HCT116 (cell line): Measurements from ENCODE around the gene KCNQ1OT1. TPM values are rescaled to one million over a fixed set of nuclear protein-coding genes. Genes with fewer than 3 reads are reported as not detected.

Experiments used
- ATAC-seq: fragments of 200-7000 bp; cut with Tn5 transposase; 2 replicates; pipeline ENCODE4 v1.9.1; 2020; ENCODE audit warnings: mild to moderate bottlenecking, moderate library complexity
- BruUV-seq: library from RNA; stranded (reverse); fragments of 400-500 nt; replicated peaks from 2 replicates; lab custom pipeline; 2021; lab: Mats Ljungman, UMichigan
- CTCF ChIA-PET: fragments of 300-600 bp; sonication (Branson Sonifier 250); formaldehyde crosslinking; loops from one replicate; lab custom pipeline; 2021; ENCODE audit warnings: antibody characterized with exemption; lab: Charles Lee
- POLR2A ChIA-PET: fragments of 300-600, 350-600 bp; sonication (Branson Sonifier 250); formaldehyde crosslinking; loops from one replicate; lab custom pipeline; 2021; ENCODE audit warnings: antibody characterized with exemption; lab: Charles Lee
- RAD21 ChIA-PET, 2 experiments: fragments of 300-600 bp; sonication (Branson Sonifier 250); formaldehyde crosslinking; loops; one replicate each; lab custom pipeline; 2023; ENCODE audit warnings: low total read pairs in 2 of 2; ENCODE audit not compliant: uncharacterized antibody in 2 of 2, unreplicated experiment in 2 of 2, low non-redundant PET in 1 of 2; lab: Charles Lee
- DNase-seq: peaks from one replicate; pipeline ENCODE4 v3.0.0-alpha.2; 2010; ENCODE audit warnings: low read depth, low spot score
- H2AFZ ChIP-seq: fragments of 200-600 bp; shearing (Covaris generic), sonication (generic); 2 replicates; pipeline ENCODE4 v1.6.1; 2017; ENCODE audit warnings: low read depth, mixed run types, mixed read lengths, antibody characterized with exemption, low read length; ENCODE audit not compliant: poor library complexity, severe bottlenecking
- H3K27ac ChIP-seq: 2 replicates; pipeline ENCODE4 v1.5.1; 2012; ENCODE audit warnings: low read depth, low read length
- H3K27me3 ChIP-seq: fragments of 200-600 bp; sonication (generic); 2 replicates; pipeline ENCODE4 v1.6.1; 2016; ENCODE audit warnings: mixed run types, low read length, mixed read lengths; ENCODE audit not compliant: insufficient read depth
- H3K36me3 ChIP-seq, 2 experiments: fragments of 200-500 bp in 1 of 2; fragments of 200-600 bp in 1 of 2; sonication (Bioruptor generic) in 1 of 2; sonication (generic) in 1 of 2; 2 replicates each; pipeline versions ENCODE4 v1.5.1 to v1.6.1; 2014 to 2016; ENCODE audit warnings: low read length in 2 of 2, inconsistent platforms in 1 of 2, mixed read lengths in 1 of 2, mixed run types in 1 of 2; ENCODE audit not compliant: insufficient read depth in 2 of 2, control insufficient read depth in 1 of 2
- H3K4me1 ChIP-seq, 2 experiments: fragments of 200-600 bp in 1 of 2; sonication (generic) in 1 of 2; 2 replicates each; pipeline versions ENCODE4 v1.5.1 to v1.6.1; 2012 to 2017; ENCODE audit warnings: low read length in 2 of 2, inconsistent platforms in 1 of 2, mild to moderate bottlenecking in 1 of 2, mixed read lengths in 1 of 2, mixed run types in 1 of 2, moderate library complexity in 1 of 2; ENCODE audit not compliant: insufficient read depth in 2 of 2, control insufficient read depth in 1 of 2
- H3K4me2 ChIP-seq: fragments of 200-600 bp; sonication (generic); 2 replicates; pipeline ENCODE4 v1.6.1; 2017; ENCODE audit warnings: mixed run types, low read length, mixed read lengths
- H3K4me3 ChIP-seq, 2 experiments: fragments of 200-600 bp in 1 of 2; sonication (generic) in 1 of 2; replicated peaks in 1 of 2; 2 replicates each; pipeline ENCODE4 v1.5.1; 2011 to 2016; ENCODE audit warnings: low read length in 2 of 2, control low read depth in 1 of 2, low read depth in 1 of 2, mild to moderate bottlenecking in 1 of 2, mixed read lengths in 1 of 2, mixed run types in 1 of 2
- H3K79me2 ChIP-seq: fragments of 200-600 bp; sonication (generic); 2 replicates; pipeline ENCODE4 v1.6.1; 2017; ENCODE audit warnings: mild to moderate bottlenecking, mixed run types, low read length, moderate library complexity, mixed read lengths; ENCODE audit not compliant: insufficient read depth
- H3K9ac ChIP-seq: fragments of 200-600 bp; sonication (generic); 2 replicates; pipeline ENCODE4 v1.6.1; 2016; ENCODE audit warnings: low read length, mixed read lengths
- H3K9me2 ChIP-seq: fragments of 200-600 bp; sonication (generic), shearing (Covaris generic); 2 replicates; pipeline ENCODE4 v1.6.1; 2017; ENCODE audit warnings: mixed run types, mild to moderate bottlenecking, moderate library complexity; ENCODE audit not compliant: insufficient read depth
- H3K9me3 ChIP-seq, 2 experiments: fragments of 200-500 bp in 1 of 2; fragments of 200-600 bp in 1 of 2; sonication (Bioruptor generic) in 1 of 2; sonication (generic) in 1 of 2; 2 replicates each; pipeline ENCODE4 v1.6.1; 2014 to 2017; ENCODE audit warnings: low read length in 2 of 2, mixed read lengths in 2 of 2, inconsistent platforms in 1 of 2, low read depth in 1 of 2, mild to moderate bottlenecking in 1 of 2, mixed run types in 1 of 2, moderate library complexity in 1 of 2; ENCODE audit not compliant: control insufficient read depth in 1 of 2, insufficient read depth in 1 of 2
- H4K20me1 ChIP-seq: fragments of 200-600 bp; sonication (generic), shearing (Covaris generic); 2 replicates; pipeline ENCODE4 v1.6.1; 2017; ENCODE audit warnings: mixed run types, mild to moderate bottlenecking, moderate library complexity; ENCODE audit not compliant: insufficient read depth
- EGR1 ChIP-seq: IDR thresholded peaks from 2 replicates; pipeline ENCODE4 v1.6.1; 2012; ENCODE audit warnings: low read depth
- EZH2phosphoT487 ChIP-seq: fragments of 200-600 bp; IDR thresholded peaks from 2 replicates; pipeline ENCODE4 v1.6.1; 2018; ENCODE audit warnings: antibody characterized with exemption, borderline replicate concordance
- JUND ChIP-seq: IDR thresholded peaks from 2 replicates; pipeline ENCODE4 v1.6.1; 2012
- MAX ChIP-seq: IDR thresholded peaks from 2 replicates; pipeline ENCODE4 v1.6.1; 2012
- POLR2AphosphoS5 ChIP-seq: IDR thresholded peaks from 2 replicates; pipeline ENCODE4 v1.6.1; 2011; ENCODE audit warnings: mild to moderate bottlenecking, low read depth, low read length, moderate library complexity
- TCF7L2 ChIP-seq: IDR thresholded peaks from 2 replicates; pipeline ENCODE4 v1.7.0; 2011; ENCODE audit warnings: borderline replicate concordance, inconsistent platforms; ENCODE audit not compliant: insufficient read depth, insufficient read length; ENCODE audit errors: extremely low read depth
- YY1 ChIP-seq: IDR thresholded peaks from 2 replicates; pipeline ENCODE4 v1.6.1; 2011; ENCODE audit warnings: low read length, low read depth, moderate library complexity, mild to moderate bottlenecking; ENCODE audit not compliant: insufficient replicate concordance; ENCODE audit errors: extremely low read depth
- intact Hi-C: fragments of 100-400 bp; cut with micrococcal nuclease; formaldehyde crosslinking; loops from 2 replicates; pipeline ENCODE4 v1.10.0; 2022
- total RNA-seq: library from RNA; stranded (reverse); gene quantifications from one replicate; pipeline ENCODE4 v1.2.1, GENCODE V29; 2021; ENCODE audit not compliant: unreplicated experiment
- TF ChIP-seq, protein P1 (sequence below): IDR thresholded peaks from 2 replicates; pipeline ENCODE4 v1.6.1; 2011; ENCODE audit warnings: mild to moderate bottlenecking, low read length, moderate library complexity; ENCODE audit not compliant: insufficient replicate concordance; ENCODE audit errors: extremely low read depth
- TF ChIP-seq, protein P2 (sequence below): IDR thresholded peaks from 2 replicates; pipeline ENCODE4 v1.6.1; 2012

KCNQ1OT1 gene
- total RNA-seq, 1 experiment from 2014 or later, result 1.1 TPM

- ATAC-seq, result no peak
- Histone ChIP-seq H3K9ac (no peak overlapping the region), H3K27ac (no peak overlapping the region), H3K79me2 (no peaks in the 10 kb centered on the region), H3K36me3 (no peaks in the 10 kb centered on the region)
- POLR2A ChIA-PET, result no interaction called here
- TF ChIP-seq MAX (no peak), EGR1 (no peak), JUND (no peak), TCF7L2 (no peak), YY1 (no peak), POLR2AphosphoS5 (no peak), EZH2phosphoT487 (no peak)
- TF ChIP-seq, protein P1, sequence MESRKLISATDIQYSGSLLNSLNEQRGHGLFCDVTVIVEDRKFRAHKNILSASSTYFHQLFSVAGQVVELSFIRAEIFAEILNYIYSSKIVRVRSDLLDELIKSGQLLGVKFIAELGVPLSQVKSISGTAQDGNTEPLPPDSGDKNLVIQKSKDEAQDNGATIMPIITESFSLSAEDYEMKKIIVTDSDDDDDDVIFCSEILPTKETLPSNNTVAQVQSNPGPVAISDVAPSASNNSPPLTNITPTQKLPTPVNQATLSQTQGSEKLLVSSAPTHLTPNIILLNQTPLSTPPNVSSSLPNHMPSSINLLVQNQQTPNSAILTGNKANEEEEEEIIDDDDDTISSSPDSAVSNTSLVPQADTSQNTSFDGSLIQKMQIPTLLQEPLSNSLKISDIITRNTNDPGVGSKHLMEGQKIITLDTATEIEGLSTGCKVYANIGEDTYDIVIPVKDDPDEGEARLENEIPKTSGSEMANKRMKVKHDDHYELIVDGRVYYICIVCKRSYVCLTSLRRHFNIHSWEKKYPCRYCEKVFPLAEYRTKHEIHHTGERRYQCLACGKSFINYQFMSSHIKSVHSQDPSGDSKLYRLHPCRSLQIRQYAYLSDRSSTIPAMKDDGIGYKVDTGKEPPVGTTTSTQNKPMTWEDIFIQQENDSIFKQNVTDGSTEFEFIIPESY, result no peak
- TF ChIP-seq, protein P2, sequence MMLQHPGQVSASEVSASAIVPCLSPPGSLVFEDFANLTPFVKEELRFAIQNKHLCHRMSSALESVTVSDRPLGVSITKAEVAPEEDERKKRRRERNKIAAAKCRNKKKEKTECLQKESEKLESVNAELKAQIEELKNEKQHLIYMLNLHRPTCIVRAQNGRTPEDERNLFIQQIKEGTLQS, result no peak
- TF ChIP-seq, all 23 proteins: peak for 0
- BruUV-seq, result no TSS peak
- no peaks in the 10 kb centered on the region for H3K9me2 ChIP-seq
- H3K9me3 ChIP-seq, result no peaks in the 10 kb centered on the region
- intact Hi-C loops, result no loop called here
- H3K4me1 ChIP-seq, result peaks cover 5 to 11% of the 10 kb centered on the region in 2 experiments; a peak in 3 of 4 replicates
- ChIA-PET CTCF (no interaction called here), RAD21 (no interaction called here)
- H3K27me3 ChIP-seq, result no peaks in the 10 kb centered on the region
- no peak for DNase-seq
- no peaks in the 10 kb centered on the region for H4K20me1 ChIP-seq
- no peak overlapping the region for H3K4me3 ChIP-seq
- no peak overlapping the region for H2AFZ ChIP-seq
- H3K4me2 ChIP-seq, result no peak overlapping the region
These were observed 43.8 kb upstream of the KCNQ1OT1 start for GRCh38 chr11:2743427-2744110.
